Measurements from ENCODE around the gene RSPH1. TPM values are rescaled to one million over a fixed set of nuclear protein-coding genes. Genes with fewer than 3 reads are reported as not detected.
A peak's percentile ranks its signal among the peaks of the same experiment; 100 is the strongest.

RSPH1 gene
- total and polyA plus RNA-seq, 4 donors = 0.09 to 0.17 (median 0.16) TPM; not detected in 1

- WGBS = 88% methylated on average over 12 of the region's 12 CpGs
- H3K9ac ChIP-seq (ENCODE audit: low read depth in 1 of 2, low read length in 2 of 2) = no peak overlapping the region
- no peak overlapping the region for H3K27ac ChIP-seq (ENCODE audit: low read depth in 1 of 2, low read length in 2 of 2)
- TF ChIP-seq ATF3 (IDR thresholded peaks at IDR 0.05) = no peak
- TF ChIP-seq YY1 (IDR thresholded peaks at IDR 0.05) = no peak
- TF ChIP-seq JUND (IDR thresholded peaks at IDR 0.05) = no peak
- no peak for TF ChIP-seq RAD21 (IDR thresholded peaks at IDR 0.05)
- peaks cover 0 to 10% (median 6%) of the 10 kb centered on the region in 4 donors for H3K36me3 ChIP-seq (ENCODE audit: control insufficient read depth in 4 of 4, insufficient read depth in 3 of 4, low read depth in 1 of 4, low read length in 3 of 4)
- H3K4me1 ChIP-seq (ENCODE audit: control insufficient read depth in 4 of 4, insufficient read depth in 4 of 4, low read length in 3 of 4) = peaks cover 0 to 17% (median 7%) of the 10 kb centered on the region in 4 donors
- DNase-seq (ENCODE audit: low spot score) = no peak
- H3K9me3 ChIP-seq (ENCODE audit: control insufficient read depth in 4 of 4, low read length in 3 of 4) = no peaks in the 10 kb centered on the region
- H3K4me3 ChIP-seq (ENCODE audit: low read depth in 1 of 3, low read length in 3 of 3) = no peak overlapping the region
- no peaks in the 10 kb centered on the region for H3K27me3 ChIP-seq (ENCODE audit: control insufficient read depth in 4 of 4, insufficient read depth in 4 of 4, low read length in 3 of 4)
These were observed 19.9 kb upstream of the RSPH1 start for GRCh38 chr21:42515708-42516502.

GRCh38 chr21:42514883-42515228 is 18.8 kb upstream of the RSPH1 start:
- 27% methylated on average over 5 of the region's 5 CpGs for WGBS
- Histone ChIP-seq H3K36me3 (ENCODE audit: control insufficient read depth in 4 of 4, insufficient read depth in 3 of 4, low read depth in 1 of 4, low read length in 3 of 4) (peaks cover 0 to 9% (median 5%) of the 10 kb centered on the region in 4 donors), H3K27ac (ENCODE audit: low read depth in 1 of 2, low read length in 2 of 2) (peak overlapping the region; percentile 67 to 73), H3K27me3 (ENCODE audit: control insufficient read depth in 4 of 4, insufficient read depth in 4 of 4, low read length in 3 of 4) (no peaks in the 10 kb centered on the region), H3K4me3 (ENCODE audit: low read depth in 1 of 3, low read length in 3 of 3) (peak overlapping the region in 2 of 3 donors; percentile 86 to 91), H3K9ac (ENCODE audit: low read depth in 1 of 2, low read length in 2 of 2) (peak overlapping the region; percentile 5 to 75), H3K4me1 (ENCODE audit: control insufficient read depth in 4 of 4, insufficient read depth in 4 of 4, low read length in 3 of 4) (peaks cover 0 to 17% (median 7%) of the 10 kb centered on the region in 4 donors), H3K9me3 (ENCODE audit: control insufficient read depth in 4 of 4, low read length in 3 of 4) (no peaks in the 10 kb centered on the region)
- TF ChIP-seq ATF3 (IDR thresholded peaks at IDR 0.05) (no peak), ZBTB33 (IDR thresholded peaks at IDR 0.05) (no peak), HNF4G (IDR thresholded peaks at IDR 0.05) (no peak), REST (IDR thresholded peaks at IDR 0.05) (no peak), HNF4A (conservative IDR thresholded peaks at IDR 0.05) (no peak), TAF1 (conservative IDR thresholded peaks at IDR 0.05) (no peak), FOXA2 (IDR thresholded peaks at IDR 0.05) (no peak), EGR1 (IDR thresholded peaks at IDR 0.05; ENCODE audit: low read depth in 2 of 2) (no peak), YY1 (IDR thresholded peaks at IDR 0.05) (no peak), JUND (IDR thresholded peaks at IDR 0.05) (no peak), FOXA1 (IDR thresholded peaks at IDR 0.05) (no peak), MAX (IDR thresholded peaks at IDR 0.05) (no peak), SP1 (IDR thresholded peaks at IDR 0.05) (no peak)
- DNase-seq (ENCODE audit: low spot score) = no peak
